ENCODE results near the gene ARFGEF3. TPM values are rescaled to one million over a fixed set of nuclear protein-coding genes. Genes with fewer than 3 reads are reported as not detected.

The ARFGEF3 gene
- total RNA-seq, 1 experiment from 2014 or later, result 5.2 TPM

DNA sequence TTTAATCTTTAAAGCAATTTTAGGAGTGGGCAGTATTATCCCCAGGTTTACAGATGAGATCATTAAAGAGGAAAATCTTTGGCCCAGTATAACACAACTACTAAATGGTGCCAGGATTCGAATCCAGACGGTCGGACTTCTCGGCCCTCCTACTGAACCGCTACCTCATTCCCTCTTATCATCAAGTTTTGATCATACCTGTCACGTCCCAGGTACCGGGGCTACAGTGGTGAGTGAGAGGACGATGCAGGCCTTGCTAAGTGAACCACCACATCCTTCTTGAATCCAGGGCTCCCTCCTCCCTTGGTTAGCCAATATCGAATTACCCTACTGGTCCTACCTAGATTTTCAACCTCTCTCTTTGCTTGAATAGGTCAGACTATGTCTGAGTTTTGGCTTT lies 134.6 kb downstream of the ARFGEF3 start:
- Mint-ChIP-seq H3K9me3 (ENCODE audit: unreplicated experiment) (no peaks in the 10 kb centered on the region), H3K4me1 (ENCODE audit: low read depth, unreplicated experiment) (peaks cover 1% of the 10 kb centered on the region), H3K36me3 (ENCODE audit: insufficient read depth, unreplicated experiment) (no peaks in the 10 kb centered on the region), H3K27me3 (ENCODE audit: insufficient read depth, unreplicated experiment) (no peaks in the 10 kb centered on the region), H3K27ac (ENCODE audit: unreplicated experiment) (no peak overlapping the region), H3K4me3 (ENCODE audit: unreplicated experiment) (no peak overlapping the region)
- no peaks in the 10 kb centered on the region for H3K27me3 ChIP-seq (replicated peaks; ENCODE audit: control insufficient read depth, insufficient read depth, low read length)
- intact Hi-C loops (cut with micrococcal nuclease; ENCODE audit: unreplicated experiment), result no loop called here
- H3K9me3 ChIP-seq, result no peaks in the 10 kb centered on the region
- no peaks in the 10 kb centered on the region for H3K4me1 ChIP-seq
- no peak for DNase-seq
- CTCF ChIA-PET, result no interaction called here
- TF ChIP-seq CTCF (IDR thresholded peaks at IDR 0.05; ENCODE audit: insufficient read depth in 1 of 2, low read depth in 1 of 2, low read length in 1 of 2, severe bottlenecking in 1 of 2, unreplicated experiment in 1 of 2), result no peak
- POLR2A ChIA-PET, result no interaction called here
- H3K4me3 ChIP-seq (ENCODE audit: low read depth, low read length), result no peak overlapping the region
- no peaks in the 10 kb centered on the region for H3K36me3 ChIP-seq (ENCODE audit: control insufficient read depth, insufficient read depth, low read length)
- no TSS peak for BruUV-seq (replicated peaks)

- Histone ChIP-seq H3K36me3 (ENCODE audit: control insufficient read depth, insufficient read depth, low read length) (no peaks in the 10 kb centered on the region), H3K4me3 (ENCODE audit: low read depth, low read length) (no peak overlapping the region), H3K9me3 (no peaks in the 10 kb centered on the region), H3K4me1 (no peaks in the 10 kb centered on the region), H3K27me3 (replicated peaks; ENCODE audit: control insufficient read depth, insufficient read depth, low read length) (no peaks in the 10 kb centered on the region)
- Mint-ChIP-seq H3K4me3 (ENCODE audit: unreplicated experiment) (no peak overlapping the region), H3K4me1 (ENCODE audit: low read depth, unreplicated experiment) (peaks cover 5% of the 10 kb centered on the region), H3K27me3 (ENCODE audit: insufficient read depth, unreplicated experiment) (no peaks in the 10 kb centered on the region), H3K36me3 (ENCODE audit: insufficient read depth, unreplicated experiment) (no peaks in the 10 kb centered on the region), H3K9me3 (ENCODE audit: unreplicated experiment) (no peaks in the 10 kb centered on the region), H3K27ac (ENCODE audit: unreplicated experiment) (no peak overlapping the region)
- no peak for DNase-seq
- TF ChIP-seq CTCF (IDR thresholded peaks at IDR 0.05; ENCODE audit: insufficient read depth in 1 of 2, low read depth in 1 of 2, low read length in 1 of 2, severe bottlenecking in 1 of 2, unreplicated experiment in 1 of 2), result no peak
- intact Hi-C loops (cut with micrococcal nuclease; ENCODE audit: unreplicated experiment), result no loop called here
- ChIA-PET CTCF (no interaction called here), POLR2A (no interaction called here)
- no TSS peak for BruUV-seq (replicated peaks)
Observed at GRCh38 chr6:138296786-138297185, 135.0 kb downstream of the ARFGEF3 start.

- BruUV-seq (replicated peaks), result no TSS peak
- POLR2A ChIA-PET, result no interaction called here
Observed at GRCh38 chr6:138297761-138298298, 136.1 kb downstream of the ARFGEF3 start.

More at GRCh38 chr6:138297761-138298298, 136.1 kb downstream of the ARFGEF3 start:
- DNase-seq, result no peak
- H3K27me3 Mint-ChIP-seq (ENCODE audit: insufficient read depth, unreplicated experiment), result no peaks in the 10 kb centered on the region
- TF ChIP-seq CTCF (IDR thresholded peaks at IDR 0.05; ENCODE audit: insufficient read depth in 1 of 2, low read depth in 1 of 2, low read length in 1 of 2, severe bottlenecking in 1 of 2, unreplicated experiment in 1 of 2), result no peak
- H3K4me3 Mint-ChIP-seq (ENCODE audit: unreplicated experiment), result no peak overlapping the region
- Histone ChIP-seq H3K4me1 (no peaks in the 10 kb centered on the region), H3K27me3 (replicated peaks; ENCODE audit: control insufficient read depth, insufficient read depth, low read length) (no peaks in the 10 kb centered on the region), H3K9me3 (no peaks in the 10 kb centered on the region), H3K4me3 (ENCODE audit: low read depth, low read length) (no peak overlapping the region), H3K36me3 (ENCODE audit: control insufficient read depth, insufficient read depth, low read length) (no peaks in the 10 kb centered on the region)
- no peaks in the 10 kb centered on the region for H3K36me3 Mint-ChIP-seq (ENCODE audit: insufficient read depth, unreplicated experiment)
- intact Hi-C loops (cut with micrococcal nuclease; ENCODE audit: unreplicated experiment), result no loop called here
- no peaks in the 10 kb centered on the region for H3K9me3 Mint-ChIP-seq (ENCODE audit: unreplicated experiment)
- H3K27ac Mint-ChIP-seq (ENCODE audit: unreplicated experiment), result no peak overlapping the region
- peaks cover 13% of the 10 kb centered on the region for H3K4me1 Mint-ChIP-seq (ENCODE audit: low read depth, unreplicated experiment)
- CTCF ChIA-PET, result interaction anchor here (0.9 kb wide), 1 partner anchor 10 kb away, joined by 3 read pairs; no protein-coding TSS in a partner anchor
